Measurements from ENCODE around the gene BRIP1.

The BRIP1 gene

GRCh38 chr17:61813211-61813610 lies 50.1 kb downstream of the BRIP1 start:
- Histone ChIP-seq H3K4me2 (ENCODE audit: low read length) (no peak overlapping the region), H3K14ac (ENCODE audit: low read length) (no peak overlapping the region), H3K4me1 (ENCODE audit: control insufficient read depth in 1 of 2, insufficient read depth in 2 of 2, low read length in 2 of 2) (no peaks in the 10 kb centered on the region), H3K18ac (ENCODE audit: low read length) (no peak overlapping the region), H3K4ac (ENCODE audit: low read depth, low read length) (no peak overlapping the region), H3K27ac (ENCODE audit: low read depth, low read length) (no peak overlapping the region), H3K23ac (ENCODE audit: low read length) (no peak overlapping the region), H3K9me3 (ENCODE audit: insufficient read depth, low read depth, low read length) (no peaks in the 10 kb centered on the region), H3K4me3 (ENCODE audit: low read depth, low read length) (no peak overlapping the region), H2BK120ac (ENCODE audit: insufficient read depth, low read length, poor library complexity) (no peak overlapping the region), H2AK5ac (ENCODE audit: low read length) (no peak overlapping the region), H4K12ac (ENCODE audit: low read depth, low read length) (no peak overlapping the region), H4K91ac (ENCODE audit: low read depth, low read length) (no peak overlapping the region), H4K8ac (ENCODE audit: low read depth, low read length) (no peak overlapping the region), H3K9ac (ENCODE audit: low read length) (no peak overlapping the region), H3K79me1 (ENCODE audit: low read length) (no peaks in the 10 kb centered on the region), H2AFZ (ENCODE audit: insufficient read depth, low read length, poor library complexity) (no peak overlapping the region), H3K79me2 (ENCODE audit: control insufficient read depth, insufficient read depth, low read length, poor library complexity) (no peaks in the 10 kb centered on the region), H3K27me3 (ENCODE audit: insufficient read depth, low read length) (no peaks in the 10 kb centered on the region), H2BK12ac (ENCODE audit: low read length) (no peak overlapping the region), H2BK5ac (ENCODE audit: low read depth, low read length, poor library complexity) (no peak overlapping the region), H3K36me3 (ENCODE audit: control insufficient read depth in 1 of 2, insufficient read depth in 2 of 2, low read length in 2 of 2) (peaks cover 3 to 5% of the 10 kb centered on the region in 2 experiments)
- WGBS (ENCODE audit: extremely low coverage, insufficient coverage, insufficient read length) = no CpG with 5 or more reads among the region's 1 CpG
- DNase-seq = no peak

GRCh38 chr17:61812747-61813146 lies 50.6 kb downstream of the BRIP1 start:
- no peak overlapping the region for H2AK5ac ChIP-seq (ENCODE audit: low read length)
- H4K91ac ChIP-seq (ENCODE audit: low read depth, low read length) = no peak overlapping the region
- H3K27me3 ChIP-seq (ENCODE audit: insufficient read depth, low read length) = no peaks in the 10 kb centered on the region
- no peaks in the 10 kb centered on the region for H3K9me3 ChIP-seq (ENCODE audit: insufficient read depth, low read depth, low read length)
- no peak overlapping the region for H4K12ac ChIP-seq (ENCODE audit: low read depth, low read length)
- no peak for DNase-seq
- H3K27ac ChIP-seq (ENCODE audit: low read depth, low read length) = no peak overlapping the region
- H3K23ac ChIP-seq (ENCODE audit: low read length) = no peak overlapping the region
- H2BK120ac ChIP-seq (ENCODE audit: insufficient read depth, low read length, poor library complexity) = no peak overlapping the region
- H3K14ac ChIP-seq (ENCODE audit: low read length) = no peak overlapping the region
- H3K79me1 ChIP-seq (ENCODE audit: low read length) = no peaks in the 10 kb centered on the region
- no peak overlapping the region for H3K18ac ChIP-seq (ENCODE audit: low read length)
- no peak overlapping the region for H4K8ac ChIP-seq (ENCODE audit: low read depth, low read length)
- no CpG with 5 or more reads among the region's 2 CpGs for WGBS (ENCODE audit: extremely low coverage, insufficient coverage, insufficient read length)
- H2AFZ ChIP-seq (ENCODE audit: insufficient read depth, low read length, poor library complexity) = no peak overlapping the region
- H3K4me3 ChIP-seq (ENCODE audit: low read depth, low read length) = no peak overlapping the region
- H3K4me2 ChIP-seq (ENCODE audit: low read length) = no peak overlapping the region
- peaks cover 3 to 5% of the 10 kb centered on the region in 2 experiments for H3K36me3 ChIP-seq (ENCODE audit: control insufficient read depth in 1 of 2, insufficient read depth in 2 of 2, low read length in 2 of 2)
- no peaks in the 10 kb centered on the region for H3K79me2 ChIP-seq (ENCODE audit: control insufficient read depth, insufficient read depth, low read length, poor library complexity)
- H2BK5ac ChIP-seq (ENCODE audit: low read depth, low read length, poor library complexity) = no peak overlapping the region
- no peak overlapping the region for H2BK12ac ChIP-seq (ENCODE audit: low read length)
- no peak overlapping the region for H3K4ac ChIP-seq (ENCODE audit: low read depth, low read length)
- no peaks in the 10 kb centered on the region for H3K4me1 ChIP-seq (ENCODE audit: control insufficient read depth in 1 of 2, insufficient read depth in 2 of 2, low read length in 2 of 2)
- no peak overlapping the region for H3K9ac ChIP-seq (ENCODE audit: low read length)

GRCh38 chr17:61809816-61810392 lies 53.4 kb downstream of the BRIP1 start:
- Histone ChIP-seq H3K4me2 (ENCODE audit: low read length) (no peak overlapping the region), H2BK12ac (ENCODE audit: low read length) (no peak overlapping the region), H3K79me1 (ENCODE audit: low read length) (no peaks in the 10 kb centered on the region), H3K36me3 (ENCODE audit: control insufficient read depth in 1 of 2, insufficient read depth in 2 of 2, low read length in 2 of 2) (peaks cover 3 to 5% of the 10 kb centered on the region in 2 experiments), H3K27me3 (ENCODE audit: insufficient read depth, low read length) (no peaks in the 10 kb centered on the region), H3K14ac (ENCODE audit: low read length) (no peak overlapping the region), H3K79me2 (ENCODE audit: control insufficient read depth, insufficient read depth, low read length, poor library complexity) (no peaks in the 10 kb centered on the region), H3K9me3 (ENCODE audit: insufficient read depth, low read depth, low read length) (no peaks in the 10 kb centered on the region), H2AFZ (ENCODE audit: insufficient read depth, low read length, poor library complexity) (no peak overlapping the region), H3K4ac (ENCODE audit: low read depth, low read length) (no peak overlapping the region), H3K18ac (ENCODE audit: low read length) (no peak overlapping the region), H4K91ac (ENCODE audit: low read depth, low read length) (no peak overlapping the region), H3K9ac (ENCODE audit: low read length) (no peak overlapping the region), H4K12ac (ENCODE audit: low read depth, low read length) (no peak overlapping the region), H2AK5ac (ENCODE audit: low read length) (no peak overlapping the region), H2BK5ac (ENCODE audit: low read depth, low read length, poor library complexity) (no peak overlapping the region), H3K4me3 (ENCODE audit: low read depth, low read length) (no peak overlapping the region), H2BK120ac (ENCODE audit: insufficient read depth, low read length, poor library complexity) (no peak overlapping the region), H3K27ac (ENCODE audit: low read depth, low read length) (no peak overlapping the region), H4K8ac (ENCODE audit: low read depth, low read length) (no peak overlapping the region), H3K23ac (ENCODE audit: low read length) (no peak overlapping the region), H3K4me1 (ENCODE audit: control insufficient read depth in 1 of 2, insufficient read depth in 2 of 2, low read length in 2 of 2) (no peaks in the 10 kb centered on the region)
- WGBS (ENCODE audit: extremely low coverage, insufficient coverage, insufficient read length) = no CpG with 5 or more reads among the region's 2 CpGs
- no peak for DNase-seq

- H2BK5ac ChIP-seq (ENCODE audit: low read depth, low read length, poor library complexity) = no peak overlapping the region
- no peak overlapping the region for H2BK120ac ChIP-seq (ENCODE audit: insufficient read depth, low read length, poor library complexity)
- no peak overlapping the region for H3K4me2 ChIP-seq (ENCODE audit: low read length)
- H3K4me3 ChIP-seq (ENCODE audit: low read depth, low read length) = no peak overlapping the region
- H2AFZ ChIP-seq (ENCODE audit: insufficient read depth, low read length, poor library complexity) = no peak overlapping the region
- no peak overlapping the region for H2AK5ac ChIP-seq (ENCODE audit: low read length)
- no peak overlapping the region for H3K27ac ChIP-seq (ENCODE audit: low read depth, low read length)
- 100% methylated on average over 1 of the region's 8 CpGs for WGBS (ENCODE audit: extremely low coverage, insufficient coverage, insufficient read length)
- H3K36me3 ChIP-seq (ENCODE audit: control insufficient read depth in 1 of 2, insufficient read depth in 2 of 2, low read length in 2 of 2) = peaks cover 3 to 5% of the 10 kb centered on the region in 2 experiments
- H2BK12ac ChIP-seq (ENCODE audit: low read length) = no peak overlapping the region
- no peak overlapping the region for H4K12ac ChIP-seq (ENCODE audit: low read depth, low read length)
- H3K79me1 ChIP-seq (ENCODE audit: low read length) = no peaks in the 10 kb centered on the region
- no peaks in the 10 kb centered on the region for H3K27me3 ChIP-seq (ENCODE audit: insufficient read depth, low read length)
- H4K8ac ChIP-seq (ENCODE audit: low read depth, low read length) = no peak overlapping the region
- H3K9ac ChIP-seq (ENCODE audit: low read length) = no peak overlapping the region
- H3K14ac ChIP-seq (ENCODE audit: low read length) = no peak overlapping the region
- no peak overlapping the region for H3K23ac ChIP-seq (ENCODE audit: low read length)
- no peak for DNase-seq
- no peaks in the 10 kb centered on the region for H3K79me2 ChIP-seq (ENCODE audit: control insufficient read depth, insufficient read depth, low read length, poor library complexity)
- H3K4me1 ChIP-seq (ENCODE audit: control insufficient read depth in 1 of 2, insufficient read depth in 2 of 2, low read length in 2 of 2) = no peaks in the 10 kb centered on the region
- no peak overlapping the region for H3K18ac ChIP-seq (ENCODE audit: low read length)
- H4K91ac ChIP-seq (ENCODE audit: low read depth, low read length) = no peak overlapping the region
- H3K9me3 ChIP-seq (ENCODE audit: insufficient read depth, low read depth, low read length) = no peaks in the 10 kb centered on the region
- no peak overlapping the region for H3K4ac ChIP-seq (ENCODE audit: low read depth, low read length)
Measured at GRCh38 chr17:61808442-61808841, 54.9 kb downstream of the BRIP1 start.
